Measurements from ENCODE around the gene MBOAT7.
"Not testable (repeated sequence)": the region's sequence is repeated elsewhere in the genome, so short reads cannot be mapped to it uniquely, and the experiment has no call there.

The MBOAT7 gene, protein sequence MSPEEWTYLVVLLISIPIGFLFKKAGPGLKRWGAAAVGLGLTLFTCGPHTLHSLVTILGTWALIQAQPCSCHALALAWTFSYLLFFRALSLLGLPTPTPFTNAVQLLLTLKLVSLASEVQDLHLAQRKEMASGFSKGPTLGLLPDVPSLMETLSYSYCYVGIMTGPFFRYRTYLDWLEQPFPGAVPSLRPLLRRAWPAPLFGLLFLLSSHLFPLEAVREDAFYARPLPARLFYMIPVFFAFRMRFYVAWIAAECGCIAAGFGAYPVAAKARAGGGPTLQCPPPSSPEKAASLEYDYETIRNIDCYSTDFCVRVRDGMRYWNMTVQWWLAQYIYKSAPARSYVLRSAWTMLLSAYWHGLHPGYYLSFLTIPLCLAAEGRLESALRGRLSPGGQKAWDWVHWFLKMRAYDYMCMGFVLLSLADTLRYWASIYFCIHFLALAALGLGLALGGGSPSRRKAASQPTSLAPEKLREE

GRCh38 chr19:54189145-54189734 is at the start of gene MBOAT7:
TSS of gene MBOAT7 (minus strand) at chr19:54189580. CDS start at chr19:54188508, 1,072 bp downstream.
- no peak for DNase-seq

- DNase-seq, result no peak
These were observed 44.6 kb upstream of the MBOAT7 start for GRCh38 chr19:54233941-54234340.

DNA sequence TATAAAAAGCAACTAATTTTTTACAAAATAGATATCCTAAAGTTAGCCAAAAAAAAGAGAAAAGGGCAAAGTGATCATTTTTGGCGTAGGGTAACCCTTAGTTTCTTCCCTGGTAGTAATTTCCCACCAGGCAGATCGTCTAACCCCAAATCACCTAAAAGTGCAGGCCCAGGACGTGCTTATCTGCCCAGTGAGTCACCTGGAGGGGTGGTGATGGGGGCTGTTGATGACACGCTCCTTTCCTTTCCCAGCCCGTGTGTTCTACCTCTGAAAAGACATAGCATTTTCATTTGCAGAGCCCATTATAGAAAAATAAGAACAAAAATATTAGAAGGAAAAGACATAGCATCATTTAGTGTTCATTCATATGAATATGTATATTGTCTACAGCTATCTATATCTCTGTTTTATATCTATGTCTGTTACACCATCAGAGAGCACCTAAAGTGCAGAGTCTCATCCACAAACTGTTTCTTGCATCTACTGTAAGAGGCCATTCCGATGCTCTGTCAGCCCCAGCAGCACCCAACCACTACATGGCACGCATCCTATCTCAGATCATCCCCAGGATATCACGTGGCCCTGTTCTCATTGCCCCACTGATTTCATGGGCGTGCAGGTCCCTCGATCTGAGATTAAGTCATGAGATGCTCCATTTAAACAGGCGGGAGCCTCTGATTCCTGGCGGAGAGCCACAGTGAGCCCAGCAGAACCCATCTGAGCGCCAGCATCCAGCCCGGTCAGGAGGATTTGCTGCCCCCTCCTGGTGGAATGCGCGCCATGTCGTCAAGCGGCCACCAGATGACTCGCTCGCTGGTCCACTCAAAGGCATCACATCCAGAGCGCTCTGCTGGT is 41.9 kb upstream of the MBOAT7 start:
- DNase-seq, result peak; percentile 33

DNA sequence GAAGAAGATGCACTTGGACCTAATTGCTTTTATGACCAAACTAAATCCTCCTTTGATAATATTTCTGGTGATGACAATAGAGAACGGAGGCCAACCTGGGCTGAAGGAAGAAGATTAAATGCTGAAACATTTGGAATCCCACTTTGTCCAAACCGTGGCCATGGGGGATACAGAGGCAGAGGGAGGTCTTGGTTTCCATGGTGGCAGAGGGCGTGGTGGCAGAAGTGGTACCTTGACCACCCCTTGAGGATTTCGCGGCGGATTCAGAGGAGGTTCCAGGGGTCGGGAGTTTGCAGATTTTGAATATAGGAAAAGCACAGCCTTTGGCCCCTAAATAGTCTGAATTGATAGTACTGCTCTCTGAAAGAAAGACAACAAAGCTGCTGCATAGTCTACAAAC is 40.7 kb upstream of the MBOAT7 start:
- no peak for DNase-seq

DNA sequence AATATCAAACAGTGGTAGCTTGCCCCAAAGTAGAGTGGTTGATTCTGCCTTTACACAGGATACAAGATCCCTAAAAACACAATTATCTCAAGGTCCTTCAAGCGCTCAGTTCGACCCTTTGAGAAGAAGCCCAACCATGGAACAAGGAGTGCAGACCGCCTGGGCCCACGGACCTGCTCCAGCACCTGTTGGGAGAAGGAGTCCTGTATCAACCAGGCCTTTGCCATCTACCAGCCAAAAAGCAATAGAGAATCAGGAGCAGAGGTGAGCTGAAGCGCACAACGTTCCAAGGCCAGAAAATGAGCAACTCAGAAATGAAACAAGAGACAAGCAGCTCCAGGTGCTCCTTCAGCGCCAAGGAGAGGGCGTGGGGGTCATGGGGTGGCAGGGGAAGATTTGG is 39.8 kb upstream of the MBOAT7 start:
- no peak for DNase-seq

- DNase-seq, result not testable (repeated sequence)
These were observed 35.2 kb upstream of the MBOAT7 start for GRCh38 chr19:54224619-54225018.

DNA sequence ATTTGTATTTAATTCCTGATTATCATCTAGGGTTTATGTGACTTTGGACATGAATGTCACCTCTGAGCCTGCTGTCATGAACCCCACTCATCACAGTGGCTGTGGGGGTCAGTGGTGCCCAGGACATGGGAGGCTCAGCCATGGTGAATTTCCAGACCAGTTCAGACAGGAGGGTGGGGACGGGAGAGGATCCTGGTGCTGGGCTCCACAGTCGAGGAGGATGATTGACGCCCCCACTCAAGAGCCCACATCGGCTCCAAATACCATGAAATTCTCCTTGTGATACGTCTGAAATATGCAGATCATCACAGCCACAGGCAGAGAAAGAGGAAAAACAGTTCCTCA is 34.5 kb upstream of the MBOAT7 start:
- DNase-seq, result not testable (repeated sequence)

DNA sequence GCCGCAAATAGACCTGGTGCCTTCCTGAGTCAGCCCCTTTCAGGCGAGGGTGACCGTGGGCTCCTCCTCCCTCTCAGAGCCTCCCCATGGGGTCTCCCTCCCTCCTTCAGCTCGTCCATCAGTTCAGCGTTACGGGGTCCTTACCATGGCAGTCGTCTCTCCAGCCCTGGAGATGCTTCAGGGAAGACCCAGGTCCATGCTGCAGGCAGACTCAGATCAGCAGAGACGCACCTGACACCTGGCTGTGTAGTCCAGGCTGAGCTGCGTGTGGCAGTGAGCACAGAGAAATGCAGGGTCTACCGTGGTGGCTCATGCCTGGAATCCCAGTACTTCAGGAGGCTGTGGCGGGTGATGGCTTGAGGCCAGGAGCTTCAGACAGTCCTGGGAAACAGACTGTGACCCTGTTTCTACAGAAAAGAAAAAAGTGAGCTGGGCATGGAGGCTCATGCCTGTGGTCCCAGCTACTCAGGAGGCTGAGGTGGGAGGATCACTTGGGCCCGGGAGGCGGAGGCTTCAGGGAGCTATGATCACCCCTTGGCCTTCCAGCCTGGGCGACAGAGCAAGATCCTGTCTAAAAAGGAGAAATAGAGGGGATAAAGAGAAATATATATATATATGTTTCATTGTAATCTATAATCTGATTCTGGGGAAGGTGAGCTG is 34.0 kb upstream of the MBOAT7 start:
- not testable (repeated sequence) for DNase-seq

- not testable (repeated sequence) for DNase-seq
These were observed 33.3 kb upstream of the MBOAT7 start, which contains the start of gene LILRB3 for GRCh38 chr19:54222474-54223276. TSS of gene LILRB3 (minus strand) at chr19:54223007. CDS start at chr19:54222976, 31 bp downstream.

GRCh38 chr19:54221947-54222346 is 32.6 kb upstream of the MBOAT7 start:
- not testable (repeated sequence) for DNase-seq

DNA sequence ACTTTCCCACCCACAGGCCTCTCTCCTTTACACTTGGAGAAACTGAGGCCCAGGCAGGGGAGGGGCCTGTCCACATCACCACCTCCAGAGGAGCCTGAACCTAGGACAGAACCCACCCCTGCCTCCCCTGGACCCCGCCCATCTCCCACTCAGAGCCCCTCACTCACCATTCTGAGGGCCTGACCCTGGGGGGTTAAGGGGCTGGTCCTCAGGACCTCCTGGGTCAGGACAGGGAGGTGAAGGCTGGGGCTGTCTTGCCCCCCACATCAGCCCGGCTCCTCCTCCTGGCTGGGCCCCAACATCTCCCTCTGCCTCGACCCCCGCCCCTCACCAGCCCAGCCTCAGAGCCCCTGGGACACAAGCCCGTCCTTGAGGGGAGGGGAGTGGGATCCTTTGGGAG is 30.3 kb upstream of the MBOAT7 start:
- DNase-seq, result not testable (repeated sequence)

DNA sequence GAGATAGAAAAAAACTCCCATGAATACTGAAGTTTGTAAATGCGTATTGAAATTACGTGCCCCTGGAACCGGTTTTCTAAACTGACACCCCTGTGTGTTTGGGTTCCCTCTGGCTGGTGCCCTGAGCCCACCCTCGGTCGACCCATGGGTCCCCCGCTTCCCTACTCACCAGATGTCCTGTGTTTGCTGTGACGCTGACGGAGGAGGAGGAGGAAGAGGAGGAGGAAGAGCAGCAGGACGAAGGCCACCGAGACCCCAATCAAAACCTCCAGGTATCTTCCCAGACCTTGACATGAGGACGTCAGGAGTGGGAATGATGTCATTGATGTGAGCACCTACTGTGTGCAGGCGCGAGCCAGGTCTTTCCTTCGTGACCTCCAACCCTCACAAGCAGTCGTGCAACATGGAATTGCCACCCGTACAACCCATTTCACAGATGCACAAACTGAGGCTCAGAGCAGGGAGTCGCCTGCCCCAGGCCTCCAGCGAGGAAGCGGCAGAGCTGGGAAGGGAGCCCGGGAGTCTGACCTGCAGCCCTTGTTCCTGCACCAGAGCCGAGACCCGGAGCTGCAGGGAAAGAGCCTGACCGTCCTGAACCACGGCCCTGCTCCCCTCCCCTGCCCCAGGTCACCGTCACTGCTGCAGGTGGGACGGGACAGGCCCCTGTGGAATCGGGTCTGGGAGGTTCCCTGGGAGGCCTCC is 29.7 kb upstream of the MBOAT7 start:
- no peak for DNase-seq

DNA sequence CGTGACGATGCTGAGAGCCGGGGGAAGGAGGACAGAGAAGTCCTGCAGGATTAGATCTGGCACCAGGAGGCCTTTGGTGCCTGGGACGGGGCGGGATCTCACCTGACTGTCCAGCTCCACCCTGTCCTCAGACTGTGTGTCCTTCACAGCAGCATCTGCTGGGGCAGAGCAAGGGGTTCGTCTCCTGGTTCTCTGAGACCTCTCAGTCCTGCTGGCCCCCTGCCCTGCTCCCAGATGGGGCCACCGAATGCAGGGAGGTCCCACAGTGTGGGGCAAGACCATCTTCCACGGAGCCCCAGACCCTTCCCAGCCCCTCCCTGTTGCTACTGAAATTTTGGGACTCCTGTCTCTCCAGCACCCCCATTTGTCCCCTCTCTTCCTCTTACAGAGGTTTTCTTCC is 28.9 kb upstream of the MBOAT7 start:
- no peak for DNase-seq

GRCh38 chr19:54217517-54218247 is 28.3 kb upstream of the MBOAT7 start:
- not testable (repeated sequence) for DNase-seq

DNA sequence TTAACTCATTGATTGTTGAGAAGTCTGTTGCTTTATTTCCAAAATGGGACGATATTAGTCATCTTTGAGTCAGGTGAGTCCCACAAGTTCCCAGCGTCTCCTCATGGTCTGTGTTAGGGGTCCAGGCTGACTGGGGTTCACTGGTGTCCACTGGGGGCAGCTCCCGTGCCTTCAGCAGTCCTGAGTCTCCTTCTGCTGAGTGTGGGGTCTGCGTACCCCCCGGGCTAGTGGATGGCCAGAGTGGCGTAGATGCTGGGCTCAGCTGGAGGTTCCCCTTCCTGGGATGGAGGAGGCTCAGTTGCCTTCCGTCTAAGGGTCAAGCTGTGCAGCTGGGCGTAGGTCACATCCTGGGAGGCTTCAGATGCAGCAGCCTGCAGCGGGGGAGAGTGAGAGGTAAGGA is 27.5 kb upstream of the MBOAT7 start:
- no peak for DNase-seq

- DNase-seq, result not testable (repeated sequence)
These were observed 25.4 kb upstream of the MBOAT7 start for GRCh38 chr19:54214734-54215133.

- DNase-seq, result not testable (repeated sequence)
These were observed 24.8 kb upstream of the MBOAT7 start for GRCh38 chr19:54214217-54214616.

DNA sequence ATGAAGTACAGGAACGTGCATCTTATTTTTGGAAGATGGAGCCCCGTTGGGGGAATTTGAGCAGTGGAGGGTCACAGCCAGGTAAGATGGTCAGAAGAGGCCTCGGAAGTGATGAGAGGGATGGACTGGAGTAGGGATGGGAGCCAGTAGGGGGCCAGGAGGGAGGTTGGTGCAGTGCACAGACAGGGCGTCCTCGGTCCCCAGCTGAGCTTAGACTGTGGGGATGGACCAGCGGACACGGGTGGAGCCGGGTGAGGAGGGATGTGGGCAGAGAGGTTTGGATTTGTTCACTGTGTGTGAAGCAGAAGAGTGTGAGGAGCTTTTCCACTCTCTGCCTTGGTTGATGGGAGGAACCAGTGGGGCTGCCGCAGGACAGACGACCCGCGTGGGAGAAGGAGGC is 21.9 kb upstream of the MBOAT7 start:
- DNase-seq, result no peak

- peak; percentile 71 for DNase-seq
These were observed 20.6 kb upstream of the MBOAT7 start for GRCh38 chr19:54209811-54210494.
